NCI-H146 treated with DMSO at 0.1 percent for 48 hours (cell line): Measurements from ENCODE around the gene LRCOL1.

ENCODE experiments used
- DNase-seq: peaks from one replicate; lab custom pipeline; 2025; ENCODE audit not compliant: unreplicated experiment; lab: John Stamatoyannopoulos, UW

LRCOL1 gene

GRCh38 chr12:132568826-132569480 lies 41.4 kb downstream of the LRCOL1 start:
- no peak for DNase-seq

- no peak for DNase-seq
Observed at GRCh38 chr12:132568301-132568700, 42.1 kb downstream of the LRCOL1 start.

- no peak for DNase-seq
Observed at GRCh38 chr12:132566516-132567131, 43.8 kb downstream of the LRCOL1 start.

GRCh38 chr12:132565365-132565764 lies 45.0 kb downstream of the LRCOL1 start:
- no peak for DNase-seq

GRCh38 chr12:132563911-132564310 lies 46.5 kb downstream of the LRCOL1 start:
- no peak for DNase-seq

GRCh38 chr12:132562489-132563021 lies 47.8 kb downstream of the LRCOL1 start:
- DNase-seq, result no peak

GRCh38 chr12:132561427-132562156 lies 48.8 kb downstream of the LRCOL1 start:
- DNase-seq, result no peak

GRCh38 chr12:132560614-132561426 lies 49.6 kb downstream of the LRCOL1 start:
- DNase-seq, result peak; percentile 67

- DNase-seq, result no peak
Observed at GRCh38 chr12:132560364-132560613, 50.1 kb downstream of the LRCOL1 start.

- DNase-seq, result peak; percentile 16
Observed at GRCh38 chr12:132559652-132560363, 50.6 kb downstream of the LRCOL1 start.

- no peak for DNase-seq
Observed at GRCh38 chr12:132558861-132559623, 51.3 kb downstream of the LRCOL1 start.

GRCh38 chr12:132558042-132558856 lies 52.1 kb downstream of the LRCOL1 start:
- DNase-seq, result no peak

- no peak for DNase-seq
Observed at GRCh38 chr12:132557291-132558015, 52.9 kb downstream of the LRCOL1 start.

GRCh38 chr12:132556801-132557200 lies 53.6 kb downstream of the LRCOL1 start:
- no peak for DNase-seq

GRCh38 chr12:132556216-132556615 lies 54.2 kb downstream of the LRCOL1 start:
- DNase-seq, result no peak

GRCh38 chr12:132555686-132556085 lies 54.7 kb downstream of the LRCOL1 start:
- DNase-seq, result no peak

GRCh38 chr12:132554845-132555630 lies 55.3 kb downstream of the LRCOL1 start:
- no peak for DNase-seq
